Measurements from ENCODE around the gene LEFTY1.

LEFTY1 gene

GRCh38 chr1:225866061-225866837 lies 22.7 kb downstream of the LEFTY1 start:
- Histone ChIP-seq H4K20me1 (ENCODE audit: insufficient read depth, low read length, poor library complexity, severe bottlenecking) (no peaks in the 10 kb centered on the region), H3K4me2 (ENCODE audit: low read depth, low read length, poor library complexity, severe bottlenecking) (peak overlapping the region; percentile 65), H3K9me2 (replicated peaks; ENCODE audit: low read depth, low read length) (no peaks in the 10 kb centered on the region), H3K79me2 (ENCODE audit: insufficient read depth, low read length) (no peaks in the 10 kb centered on the region), H3K9ac (ENCODE audit: low read depth, low read length, poor library complexity, severe bottlenecking) (peak overlapping the region; percentile 44), H3K36me3 (ENCODE audit: insufficient read depth, low read length) (peaks cover 26% of the 10 kb centered on the region; the same call in 1 of the 2 replicates), H3K9me3 (ENCODE audit: insufficient read depth, low read depth, low read length) (no peaks in the 10 kb centered on the region), H3K4me1 (ENCODE audit: insufficient read depth, low read length, poor library complexity, severe bottlenecking) (peaks cover 14% of the 10 kb centered on the region), H3F3A (ENCODE audit: low read depth) (no peaks in the 10 kb centered on the region), H3K4me3 (ENCODE audit: low read length, poor library complexity, severe bottlenecking) (peak overlapping the region; percentile 50), H3K27me3 (ENCODE audit: insufficient read depth, low read length, poor library complexity, severe bottlenecking) (no peaks in the 10 kb centered on the region), H2AFZ (ENCODE audit: low read length) (no peak overlapping the region)
- TF ChIP-seq EZH2phosphoT487 (IDR thresholded peaks at IDR 0.05; ENCODE audit: borderline replicate concordance) (no peak), CTCF (conservative IDR thresholded peaks at IDR 0.05; ENCODE audit: low read length) (no peak)

GRCh38 chr1:225865514-225865913 lies 23.4 kb downstream of the LEFTY1 start:
- H4K20me1 ChIP-seq (ENCODE audit: insufficient read depth, low read length, poor library complexity, severe bottlenecking): no peaks in the 10 kb centered on the region
- no peaks in the 10 kb centered on the region for H3K9me3 ChIP-seq (ENCODE audit: insufficient read depth, low read depth, low read length)
- no peak for TF ChIP-seq CTCF (conservative IDR thresholded peaks at IDR 0.05; ENCODE audit: low read length)
- no peak for TF ChIP-seq EZH2phosphoT487 (IDR thresholded peaks at IDR 0.05; ENCODE audit: borderline replicate concordance)
- no peaks in the 10 kb centered on the region for H3K9me2 ChIP-seq (replicated peaks; ENCODE audit: low read depth, low read length)
- H3K4me3 ChIP-seq (ENCODE audit: low read length, poor library complexity, severe bottlenecking): peak overlapping the region; percentile 50
- H2AFZ ChIP-seq (ENCODE audit: low read length): no peak overlapping the region
- H3K27me3 ChIP-seq (ENCODE audit: insufficient read depth, low read length, poor library complexity, severe bottlenecking): no peaks in the 10 kb centered on the region
- H3K9ac ChIP-seq (ENCODE audit: low read depth, low read length, poor library complexity, severe bottlenecking): peak overlapping the region; percentile 44
- peaks cover 27% of the 10 kb centered on the region; the same call in 1 of the 2 replicates for H3K36me3 ChIP-seq (ENCODE audit: insufficient read depth, low read length)
- peak overlapping the region; percentile 65 for H3K4me2 ChIP-seq (ENCODE audit: low read depth, low read length, poor library complexity, severe bottlenecking)
- H3F3A ChIP-seq (ENCODE audit: low read depth): no peaks in the 10 kb centered on the region
- H3K79me2 ChIP-seq (ENCODE audit: insufficient read depth, low read length): no peaks in the 10 kb centered on the region
- peaks cover 14% of the 10 kb centered on the region for H3K4me1 ChIP-seq (ENCODE audit: insufficient read depth, low read length, poor library complexity, severe bottlenecking)

- H3K79me2 ChIP-seq (ENCODE audit: insufficient read depth, low read length): no peaks in the 10 kb centered on the region
- H3K4me1 ChIP-seq (ENCODE audit: insufficient read depth, low read length, poor library complexity, severe bottlenecking): peaks cover 14% of the 10 kb centered on the region
- no peaks in the 10 kb centered on the region for H3K9me3 ChIP-seq (ENCODE audit: insufficient read depth, low read depth, low read length)
- H2AFZ ChIP-seq (ENCODE audit: low read length): no peak overlapping the region
- H3F3A ChIP-seq (ENCODE audit: low read depth): no peaks in the 10 kb centered on the region
- H3K27me3 ChIP-seq (ENCODE audit: insufficient read depth, low read length, poor library complexity, severe bottlenecking): no peaks in the 10 kb centered on the region
- no peak for TF ChIP-seq CTCF (conservative IDR thresholded peaks at IDR 0.05; ENCODE audit: low read length)
- no peak for TF ChIP-seq EZH2phosphoT487 (IDR thresholded peaks at IDR 0.05; ENCODE audit: borderline replicate concordance)
- no peaks in the 10 kb centered on the region for H4K20me1 ChIP-seq (ENCODE audit: insufficient read depth, low read length, poor library complexity, severe bottlenecking)
- no peaks in the 10 kb centered on the region for H3K9me2 ChIP-seq (replicated peaks; ENCODE audit: low read depth, low read length)
- no peak overlapping the region for H3K4me2 ChIP-seq (ENCODE audit: low read depth, low read length, poor library complexity, severe bottlenecking)
- no peak overlapping the region for H3K9ac ChIP-seq (ENCODE audit: low read depth, low read length, poor library complexity, severe bottlenecking)
- H3K4me3 ChIP-seq (ENCODE audit: low read length, poor library complexity, severe bottlenecking): no peak overlapping the region
- H3K36me3 ChIP-seq (ENCODE audit: insufficient read depth, low read length): peaks cover 34% of the 10 kb centered on the region; the same call in 1 of the 2 replicates
Measured at GRCh38 chr1:225863167-225863566, 25.8 kb downstream of the LEFTY1 start.

All from Loucy (cell line).